ENCODE data around the gene SUSD2. TPM values are rescaled to one million over a fixed set of nuclear protein-coding genes. Genes with fewer than 3 reads are reported as not detected.

SUSD2 gene
- total RNA-seq, 4 donors from 2014 or later: 0.82 to 2.4 (median 2.0) TPM

- no peak for TF ChIP-seq CTCF (IDR thresholded peaks at IDR 0.05; ENCODE audit: low read depth)
Observed at GRCh38 chr22:24169439-24170058, 11.7 kb upstream of the SUSD2 start.

- no peak for TF ChIP-seq CTCF (IDR thresholded peaks at IDR 0.05; ENCODE audit: low read depth)
Observed at GRCh38 chr22:24170188-24170587, 11.1 kb upstream of the SUSD2 start.

- TF ChIP-seq CTCF (IDR thresholded peaks at IDR 0.05; ENCODE audit: low read depth): no peak
Observed at GRCh38 chr22:24170632-24171031, 10.7 kb upstream of the SUSD2 start.

GRCh38 chr22:24171822-24172221, 9.5 kb upstream of the SUSD2 start:
- no peak for TF ChIP-seq CTCF (IDR thresholded peaks at IDR 0.05; ENCODE audit: low read depth)

GRCh38 chr22:24175160-24175808, 6.0 kb upstream of the SUSD2 start:
- TF ChIP-seq CTCF (IDR thresholded peaks at IDR 0.05; ENCODE audit: low read depth): no peak

GRCh38 chr22:24176040-24176439, 5.2 kb upstream of the SUSD2 start:
- TF ChIP-seq CTCF (IDR thresholded peaks at IDR 0.05; ENCODE audit: low read depth): no peak

- no peak for TF ChIP-seq CTCF (IDR thresholded peaks at IDR 0.05; ENCODE audit: low read depth)
Observed at GRCh38 chr22:24176630-24177029, 4.7 kb upstream of the SUSD2 start.
